Endodermal cell (in vitro differentiated cells): Measurements from ENCODE around the gene USF1. TPM values are rescaled to one million over a fixed set of nuclear protein-coding genes. Genes with fewer than 3 reads are reported as not detected.
A peak's percentile ranks its signal among the peaks of the same experiment; 100 is the strongest.

ENCODE experiments used
- DNase-seq: peaks from one replicate; pipeline ENCODE4 v3.0.0-alpha.2; 2017
- H3K27ac ChIP-seq: 2 replicates; pipeline ENCODE4 v1.5.1; 2013; ENCODE audit warnings: mild to moderate bottlenecking, low read depth, low read length, moderate library complexity
- H3K27me3 ChIP-seq: 2 replicates; pipeline ENCODE4 v1.6.1; 2013; ENCODE audit warnings: mild to moderate bottlenecking, low read length, moderate library complexity; ENCODE audit not compliant: insufficient read depth, control insufficient read depth, poor library complexity, severe bottlenecking
- H3K36me3 ChIP-seq: 2 replicates; pipeline ENCODE4 v1.7.0; 2013; ENCODE audit warnings: mild to moderate bottlenecking, low read length, moderate library complexity; ENCODE audit not compliant: control insufficient read depth, insufficient read depth
- H3K4me1 ChIP-seq: one replicate; pipeline ENCODE4 v1.7.0; 2013; ENCODE audit warnings: low read length; ENCODE audit not compliant: control insufficient read depth, insufficient read depth
- H3K4me3 ChIP-seq: 2 replicates; pipeline ENCODE4 v1.5.1; 2013; ENCODE audit warnings: mild to moderate bottlenecking, low read length, moderate library complexity
- H3K9ac ChIP-seq: 2 replicates; pipeline ENCODE4 v1.6.1; 2013; ENCODE audit warnings: mild to moderate bottlenecking, low read length, moderate library complexity; ENCODE audit not compliant: poor library complexity, severe bottlenecking; ENCODE audit errors: extremely low read depth
- H3K9me3 ChIP-seq: 2 replicates; pipeline ENCODE4 v1.6.1; 2013; ENCODE audit warnings: mild to moderate bottlenecking, low read length, moderate library complexity; ENCODE audit not compliant: control insufficient read depth
- H3K27ac Mint-ChIP-seq: 2 replicates; pipeline ENCODE4 v1.8.0; 2020; ENCODE audit warnings: mixed read lengths
- H3K27me3 Mint-ChIP-seq: 2 replicates; pipeline ENCODE4 v1.8.0; 2021; ENCODE audit warnings: mild to moderate bottlenecking, mixed read lengths; ENCODE audit not compliant: insufficient read depth
- H3K36me3 Mint-ChIP-seq: 2 replicates; pipeline ENCODE4 v1.8.0; 2020; ENCODE audit warnings: low read depth, mixed read lengths
- H3K4me1 Mint-ChIP-seq: 2 replicates; pipeline ENCODE4 v1.8.0; 2020; ENCODE audit warnings: mixed read lengths
- H3K4me3 Mint-ChIP-seq: 2 replicates; pipeline ENCODE4 v1.8.0; 2020; ENCODE audit warnings: mild to moderate bottlenecking, moderate library complexity, mixed read lengths
- H3K9me3 Mint-ChIP-seq: 2 replicates; pipeline ENCODE4 v1.8.0; 2020; ENCODE audit warnings: mild to moderate bottlenecking, mixed read lengths
- WGBS, 2 experiments: methylation state at CpG; one replicate each; pipeline versions ENCODE4 v1.1.5 to v1.1.7; 2013; ENCODE audit warnings: missing lambda C conversion rate in 2 of 2, mixed read lengths in 1 of 2; ENCODE audit not compliant: insufficient coverage in 1 of 2, insufficient read length in 1 of 2; 5-methylcytosine and 5-hydroxymethylcytosine counted together
- total RNA-seq, 2 donors: library from RNA; stranded (reverse); fragmentation: NEBNext Ultra II Directional in 1 of 2; extraction: Animal tissue kit (Norgen Biotek cat#: 25700) in 1 of 2; gene quantifications; 2 replicates in 1 of 2; 3 replicates in 1 of 2; pipeline ENCODE4 v1.2.1, GENCODE V29; 2021
- TF ChIP-seq, protein P1 (sequence below): fragments of 200-600 bp; sonication (generic); conservative IDR thresholded peaks from 2 replicates; pipeline ENCODE4 v1.5.0; 2021; ENCODE audit warnings: antibody characterized with exemption, mild to moderate bottlenecking

Gene USF1
- total RNA-seq, 2 donors from 2014 or later, result 55.5 to 57.3 TPM

DNA sequence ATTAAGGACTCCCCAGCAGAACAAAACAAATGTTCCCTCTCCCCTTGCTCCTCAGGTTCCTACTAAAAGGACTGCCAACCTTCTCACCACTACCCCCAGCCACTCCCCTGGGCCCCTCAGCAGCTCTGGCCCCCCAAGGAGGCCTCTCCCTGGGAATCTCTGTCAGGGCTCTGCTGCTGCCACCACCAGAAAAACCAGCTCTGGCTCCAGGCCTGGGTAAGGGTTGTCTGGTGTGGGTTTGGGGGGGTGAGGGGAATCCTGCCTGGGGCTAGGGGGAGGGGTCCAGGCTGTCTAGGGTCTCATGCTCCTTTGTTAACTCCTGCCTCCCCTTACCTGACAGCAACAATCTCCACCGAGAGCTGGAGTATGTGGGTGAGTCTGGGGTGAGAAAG, 38.8 kb upstream of the USF1 start:
- no peak for DNase-seq
- Histone ChIP-seq H3K4me1 (peaks cover 6% of the 10 kb centered on the region), H3K9ac (no peak overlapping the region), H3K27ac (no peak overlapping the region), H3K36me3 (no peaks in the 10 kb centered on the region), H3K27me3 (no peaks in the 10 kb centered on the region), H3K4me3 (no peak overlapping the region), H3K9me3 (no peaks in the 10 kb centered on the region)
- Mint-ChIP-seq H3K4me1 (peaks cover 30% of the 10 kb centered on the region), H3K9me3 (no peaks in the 10 kb centered on the region), H3K36me3 (no peaks in the 10 kb centered on the region), H3K4me3 (no peak overlapping the region), H3K27ac (peak overlapping the region; percentile 80), H3K27me3 (peaks cover 2% of the 10 kb centered on the region)
- WGBS, 2 experiments, result no CpG with 5 or more reads among the region's 1 CpG
- TF ChIP-seq, protein P1, sequence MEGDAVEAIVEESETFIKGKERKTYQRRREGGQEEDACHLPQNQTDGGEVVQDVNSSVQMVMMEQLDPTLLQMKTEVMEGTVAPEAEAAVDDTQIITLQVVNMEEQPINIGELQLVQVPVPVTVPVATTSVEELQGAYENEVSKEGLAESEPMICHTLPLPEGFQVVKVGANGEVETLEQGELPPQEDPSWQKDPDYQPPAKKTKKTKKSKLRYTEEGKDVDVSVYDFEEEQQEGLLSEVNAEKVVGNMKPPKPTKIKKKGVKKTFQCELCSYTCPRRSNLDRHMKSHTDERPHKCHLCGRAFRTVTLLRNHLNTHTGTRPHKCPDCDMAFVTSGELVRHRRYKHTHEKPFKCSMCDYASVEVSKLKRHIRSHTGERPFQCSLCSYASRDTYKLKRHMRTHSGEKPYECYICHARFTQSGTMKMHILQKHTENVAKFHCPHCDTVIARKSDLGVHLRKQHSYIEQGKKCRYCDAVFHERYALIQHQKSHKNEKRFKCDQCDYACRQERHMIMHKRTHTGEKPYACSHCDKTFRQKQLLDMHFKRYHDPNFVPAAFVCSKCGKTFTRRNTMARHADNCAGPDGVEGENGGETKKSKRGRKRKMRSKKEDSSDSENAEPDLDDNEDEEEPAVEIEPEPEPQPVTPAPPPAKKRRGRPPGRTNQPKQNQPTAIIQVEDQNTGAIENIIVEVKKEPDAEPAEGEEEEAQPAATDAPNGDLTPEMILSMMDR, result no peak

DNA sequence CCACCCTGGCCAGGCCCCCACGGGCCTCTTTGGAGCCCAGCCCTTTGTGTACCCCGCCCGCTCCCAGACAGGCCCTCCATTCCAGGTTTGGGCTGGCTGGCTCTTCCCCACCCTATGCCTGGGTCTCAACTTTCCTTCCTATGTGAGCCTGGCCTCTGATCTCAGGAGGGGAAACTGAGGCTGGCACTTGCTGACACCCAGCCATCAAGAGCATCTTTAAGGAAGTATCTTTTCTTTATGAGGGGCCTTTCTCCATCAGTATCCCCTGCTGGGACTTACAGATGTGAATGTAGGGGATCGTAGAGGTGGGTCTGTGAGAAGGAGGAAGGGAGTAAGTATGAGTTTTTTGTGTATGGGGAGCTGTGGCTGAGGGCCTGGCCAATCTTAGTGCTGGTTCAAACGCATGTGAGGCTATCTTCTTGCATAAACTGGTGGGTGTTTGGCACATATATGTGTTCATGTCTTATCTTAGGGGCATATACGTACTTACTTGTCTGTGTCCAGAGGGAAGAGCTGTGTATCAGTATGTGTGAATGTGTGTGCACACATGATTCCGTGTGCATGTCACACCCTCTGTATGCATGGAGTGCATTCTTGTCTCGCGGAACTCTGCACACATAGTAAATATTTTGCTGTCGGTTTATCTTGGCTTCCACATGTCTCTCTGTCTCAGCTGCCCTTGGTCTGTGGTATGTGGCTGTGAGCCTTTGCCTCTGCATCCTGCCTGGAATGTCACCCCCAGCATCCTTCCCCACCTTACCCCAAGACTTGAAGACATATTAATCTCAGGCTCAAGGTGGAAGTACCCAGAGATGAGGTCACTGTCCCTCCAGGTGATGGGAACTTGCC, 38.2 kb upstream of the USF1 start:
- Histone ChIP-seq H3K27me3 (no peaks in the 10 kb centered on the region), H3K4me1 (peaks cover 6% of the 10 kb centered on the region), H3K9ac (no peak overlapping the region), H3K36me3 (no peaks in the 10 kb centered on the region), H3K4me3 (no peak overlapping the region), H3K27ac (no peak overlapping the region), H3K9me3 (no peaks in the 10 kb centered on the region)
- H3K36me3 Mint-ChIP-seq, result no peaks in the 10 kb centered on the region
- 91 to 92% methylated on average over 4 to 10 of the region's 10 CpGs for WGBS, 2 experiments
- H3K27ac Mint-ChIP-seq, result peak overlapping the region; percentile 58
- TF ChIP-seq, protein P1, result no peak
- H3K27me3 Mint-ChIP-seq, result peaks cover 4% of the 10 kb centered on the region
- DNase-seq, result no peak
- H3K9me3 Mint-ChIP-seq, result no peaks in the 10 kb centered on the region
- H3K4me3 Mint-ChIP-seq, result no peak overlapping the region
- H3K4me1 Mint-ChIP-seq, result peaks cover 30% of the 10 kb centered on the region

DNA sequence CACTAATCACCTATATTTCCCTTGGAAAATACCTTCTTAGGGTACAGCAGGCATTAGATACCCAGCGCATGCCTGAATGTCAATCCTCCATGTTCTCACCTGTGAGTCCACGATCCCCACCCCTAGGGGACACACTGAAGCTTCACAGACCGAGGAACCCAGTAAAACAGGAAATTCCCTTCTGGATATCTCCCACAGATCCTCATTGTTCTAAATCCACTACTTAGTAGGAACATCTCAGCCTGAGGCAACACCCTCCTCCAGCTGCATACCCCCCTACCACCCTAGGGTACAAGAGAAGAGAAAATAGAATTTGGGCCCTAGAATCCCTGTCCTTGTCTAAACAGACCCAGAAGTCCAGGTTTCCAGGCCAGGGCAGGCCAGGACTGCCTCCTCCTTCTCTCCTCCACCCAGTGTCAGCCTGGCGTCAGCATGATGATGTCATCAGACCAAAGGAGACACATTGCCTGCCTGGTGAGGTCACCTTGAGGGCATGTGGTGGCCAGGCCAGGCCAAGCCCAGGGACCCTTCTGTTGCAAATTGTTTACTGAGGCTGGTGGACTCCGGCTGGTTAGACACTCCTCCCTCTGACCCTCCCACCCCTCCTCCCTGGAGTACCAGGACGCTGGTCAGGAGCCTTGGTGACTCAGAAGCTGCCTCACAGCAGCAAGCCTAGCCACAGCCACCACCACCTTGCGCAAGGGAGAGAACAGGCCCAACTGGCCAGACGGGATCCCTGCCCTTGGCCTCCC, 37.4 kb upstream of the USF1 start:
- Mint-ChIP-seq H3K9me3 (no peaks in the 10 kb centered on the region), H3K27me3 (peaks cover 6% of the 10 kb centered on the region), H3K27ac (peak overlapping the region; percentile 58), H3K36me3 (no peaks in the 10 kb centered on the region), H3K4me3 (no peak overlapping the region), H3K4me1 (peaks cover 30% of the 10 kb centered on the region)
- no peaks in the 10 kb centered on the region for H3K36me3 ChIP-seq
- H3K27me3 ChIP-seq, result no peaks in the 10 kb centered on the region
- H3K27ac ChIP-seq, result no peak overlapping the region
- H3K9ac ChIP-seq, result no peak overlapping the region
- 75 to 87% methylated on average over 6 to 8 of the region's 8 CpGs for WGBS, 2 experiments
- H3K4me1 ChIP-seq, result peaks cover 6% of the 10 kb centered on the region
- TF ChIP-seq, protein P1, result peak; percentile 16
- H3K4me3 ChIP-seq, result no peak overlapping the region
- DNase-seq, result peak; percentile 75
- no peaks in the 10 kb centered on the region for H3K9me3 ChIP-seq
